Thymus (tissue), 14 donors: ENCODE measurements around the gene C2. TPM values are rescaled to one million over a fixed set of nuclear protein-coding genes. Genes with fewer than 3 reads are reported as not detected.

ENCODE experiments used
- DNase-seq, 9 donors: peaks; one replicate each; pipeline ENCODE4 v3.0.0-alpha.2; 2013; ENCODE audit warnings: low spot score in 9 of 9, low read depth in 6 of 9, missing footprints in 1 of 9
- H3K27ac ChIP-seq, 2 donors: one replicate each; pipeline ENCODE4 v1.5.1; 2013; ENCODE audit warnings: control low read depth in 1 of 2, low read depth in 1 of 2, low read length in 1 of 2, mild to moderate bottlenecking in 1 of 2, moderate library complexity in 1 of 2
- H3K27me3 ChIP-seq, 2 donors: one replicate each; pipeline ENCODE4 v1.5.1; 2013; ENCODE audit warnings: low read length in 1 of 2; ENCODE audit not compliant: control insufficient read depth in 2 of 2, insufficient read depth in 1 of 2
- H3K36me3 ChIP-seq, 2 donors: one replicate each; pipeline ENCODE4 v1.5.1; 2013; ENCODE audit warnings: low read length in 1 of 2, mild to moderate bottlenecking in 1 of 2, moderate library complexity in 1 of 2; ENCODE audit not compliant: control insufficient read depth in 2 of 2, insufficient read depth in 2 of 2
- H3K4me1 ChIP-seq, 2 donors: one replicate each; pipeline ENCODE4 v1.5.1; 2013; ENCODE audit warnings: low read length in 2 of 2; ENCODE audit not compliant: control insufficient read depth in 2 of 2, insufficient read depth in 2 of 2
- H3K4me3 ChIP-seq, 2 donors: one replicate each; pipeline ENCODE4 v1.5.1; 2013; ENCODE audit warnings: low read length in 2 of 2, control low read depth in 1 of 2, mild to moderate bottlenecking in 1 of 2
- H3K9me3 ChIP-seq, 2 donors: one replicate each; pipeline ENCODE4 v1.5.1; 2013; ENCODE audit warnings: low read length in 1 of 2, mild to moderate bottlenecking in 1 of 2; ENCODE audit not compliant: control insufficient read depth in 2 of 2, insufficient read depth in 1 of 2
- WGBS: extraction: QIAGEN DNeasy Blood & Tissue Kit; methylation state at CpG from one replicate; pipeline ENCODE4 v1.1.7; 2013; 5-methylcytosine and 5-hydroxymethylcytosine counted together
- long read RNA-seq, 10 donors: transcript quantifications; one replicate each; lab custom pipeline, GENCODE V29; 2026
- polyA plus RNA-seq: library from polyadenylated mRNA; stranded (reverse); fragments of 200-250 nt; gene quantifications from one replicate; pipeline ENCODE4 v1.2.3, GENCODE V29; 2013
- total RNA-seq: library from RNA; stranded (reverse); fragments of 120-200 nt; gene quantifications from one replicate; pipeline ENCODE4 v1.2.4, GENCODE V29; 2013
- donor health status: healthy.

The C2 gene
- total RNA-seq (9.0 TPM), polyA plus RNA-seq (10.3 TPM)
- long read RNA-seq, donor 1 = 0 reads
- long read RNA-seq, donor 2 = 0 reads
- long read RNA-seq, donor 3, partial matches to known transcripts = 0 of 2 reads
- long read RNA-seq, donor 3, other reads (novel, unspliced or antisense) = 0 of 2 reads
- long read RNA-seq, donor 4, partial matches to known transcripts = 0 of 4 reads
- long read RNA-seq, donor 4, other reads (novel, unspliced or antisense) = 0 of 4 reads
- long read RNA-seq, donor 5, partial matches to known transcripts = 137 of 149 reads
- long read RNA-seq, donor 5, other reads (novel, unspliced or antisense) = 8 of 149 reads
- long read RNA-seq, donor 6, partial matches to known transcripts = 0 of 1 reads
- long read RNA-seq, donor 6, other reads (novel, unspliced or antisense) = 0 of 1 reads
- long read RNA-seq, donor 7, partial matches to known transcripts = 0 of 1 reads
- long read RNA-seq, donor 7, other reads (novel, unspliced or antisense) = 0 of 1 reads
- long read RNA-seq, donor 8, partial matches to known transcripts = 0 of 1 reads
- long read RNA-seq, donor 8, other reads (novel, unspliced or antisense) = 0 of 1 reads
- long read RNA-seq, donor 9 = 0 reads
- long read RNA-seq, donor 10, partial matches to known transcripts = 0 of 1 reads
- long read RNA-seq, donor 10, other reads (novel, unspliced or antisense) = 0 of 1 reads

- 85% methylated on average over 11 of the region's 11 CpGs for WGBS
- Histone ChIP-seq H3K36me3 (no peaks in the 10 kb centered on the region), H3K27me3 (peaks cover 2 to 7% of the 10 kb centered on the region in 2 donors), H3K4me3 (no peak within 1 kb of the TSS), H3K27ac (no peak within 1 kb of the TSS), H3K4me1 (no peaks in the 10 kb centered on the region), H3K9me3 (no peaks in the 10 kb centered on the region)
- no peak for DNase-seq
Observed at GRCh38 chr6:31927242-31927862, at the start of gene C2. Gene C2 (plus strand): TSS chr6:31927717. CDS start chr6:31927753, 36 bp downstream.

- over 99% methylated on average over 3 of the region's 3 CpGs for WGBS
- Histone ChIP-seq H3K9me3 (no peaks in the 10 kb centered on the region), H3K4me3 (no peak overlapping the region), H3K36me3 (peaks cover 35 to 37% of the 10 kb centered on the region in 2 donors), H3K27ac (no peak overlapping the region), H3K4me1 (peaks cover 0 to 21% of the 10 kb centered on the region in 2 donors), H3K27me3 (no peaks in the 10 kb centered on the region)
- DNase-seq = no peak
Observed at GRCh38 chr6:31878222-31878621, 49.3 kb upstream of the C2 start.

- DNase-seq = no peak
- WGBS = 90% methylated on average over 18 of the region's 18 CpGs
- Histone ChIP-seq H3K27ac (no peak within 1 kb of the TSS), H3K36me3 (peaks cover 40 to 42% of the 10 kb centered on the region in 2 donors), H3K9me3 (no peaks in the 10 kb centered on the region), H3K4me3 (no peak within 1 kb of the TSS), H3K27me3 (no peaks in the 10 kb centered on the region), H3K4me1 (peaks cover 0 to 21% of the 10 kb centered on the region in 2 donors)
Observed at GRCh38 chr6:31878726-31879125, 48.8 kb upstream of the C2 start, which contains the start of gene SLC44A4. Gene SLC44A4 (minus strand): TSS chr6:31878997. CDS start chr6:31878980, 17 bp downstream.

GRCh38 chr6:31879143-31879542 is 48.4 kb upstream of the C2 start:
- H3K4me3 ChIP-seq = no peak overlapping the region
- peaks cover 0 to 19% of the 10 kb centered on the region in 2 donors for H3K4me1 ChIP-seq
- H3K27me3 ChIP-seq = no peaks in the 10 kb centered on the region
- no peaks in the 10 kb centered on the region for H3K9me3 ChIP-seq
- no peak for DNase-seq
- WGBS = 95% methylated on average over 13 of the region's 13 CpGs
- H3K27ac ChIP-seq = no peak overlapping the region
- peaks cover 44 to 46% of the 10 kb centered on the region in 2 donors for H3K36me3 ChIP-seq

- Histone ChIP-seq H3K36me3 (peaks cover 52 to 53% of the 10 kb centered on the region in 2 donors), H3K27me3 (no peaks in the 10 kb centered on the region), H3K27ac (no peak overlapping the region), H3K9me3 (peaks cover 0 to 1% of the 10 kb centered on the region in 2 donors), H3K4me3 (no peak overlapping the region), H3K4me1 (peaks cover 0 to 12% of the 10 kb centered on the region in 2 donors)
- WGBS = 96% methylated on average over 10 of the region's 10 CpGs
- DNase-seq = no peak
Observed at GRCh38 chr6:31879901-31880300, 47.6 kb upstream of the C2 start.

GRCh38 chr6:31880616-31881015 is 46.9 kb upstream of the C2 start:
- WGBS = 98% methylated on average over 10 of the region's 10 CpGs
- Histone ChIP-seq H3K36me3 (peaks cover 56 to 59% of the 10 kb centered on the region in 2 donors), H3K4me3 (no peak overlapping the region), H3K27ac (no peak overlapping the region), H3K27me3 (no peaks in the 10 kb centered on the region), H3K4me1 (peaks cover 0 to 6% of the 10 kb centered on the region in 2 donors), H3K9me3 (peaks cover 0 to 1% of the 10 kb centered on the region in 2 donors)
- no peak for DNase-seq

GRCh38 chr6:31881136-31881859 is 46.2 kb upstream of the C2 start:
- Histone ChIP-seq H3K27me3 (no peaks in the 10 kb centered on the region), H3K27ac (no peak overlapping the region), H3K4me3 (no peak overlapping the region), H3K4me1 (no peaks in the 10 kb centered on the region), H3K36me3 (peaks cover 63 to 66% of the 10 kb centered on the region in 2 donors), H3K9me3 (peaks cover 0 to 1% of the 10 kb centered on the region in 2 donors)
- DNase-seq = no peak
- 98% methylated on average over 9 of the region's 9 CpGs for WGBS

GRCh38 chr6:31882344-31882743 is 45.2 kb upstream of the C2 start:
- H3K4me3 ChIP-seq = no peak overlapping the region
- no peaks in the 10 kb centered on the region for H3K27me3 ChIP-seq
- WGBS = 82% methylated on average over 6 of the region's 6 CpGs
- DNase-seq = no peak
- H3K36me3 ChIP-seq = peaks cover 74 to 77% of the 10 kb centered on the region in 2 donors
- H3K27ac ChIP-seq = no peak overlapping the region
- H3K9me3 ChIP-seq = peaks cover 0 to 1% of the 10 kb centered on the region in 2 donors
- no peaks in the 10 kb centered on the region for H3K4me1 ChIP-seq
